SK-N-SH (cell line): Measurements from ENCODE around the gene ZDHHC15. TPM values are rescaled to one million over a fixed set of nuclear protein-coding genes. Genes with fewer than 3 reads are reported as not detected.
"Not testable (repeated sequence)": the region's sequence is repeated elsewhere in the genome, so short reads cannot be mapped to it uniquely, and the experiment has no call there.

Experiments
- CTCF ChIA-PET: fragments of 300-600, 350-600 bp; formaldehyde crosslinking; extraction: SDS; loops from one replicate; lab custom pipeline; 2021; lab: Yijun Ruan, JAX
- POLR2A ChIA-PET: fragments of 350-600 bp; sonication (Branson Sonifier 250); formaldehyde crosslinking; extraction: SDS; loops from one replicate; lab custom pipeline; 2020; ENCODE audit warnings: antibody characterized with exemption, inconsistent platforms; lab: Yijun Ruan, JAX
- DNase-seq: peaks from one replicate; pipeline ENCODE4 v3.0.0; 2012
- H2AFZ ChIP-seq: fragments of 200-600 bp; sonication (generic); 2 replicates; pipeline ENCODE4 v1.8.1; 2016; ENCODE audit warnings: antibody characterized with exemption, mild to moderate bottlenecking, low read depth
- H3F3A ChIP-seq: fragments of 200-600 bp; sonication (generic); replicated peaks from 2 replicates; pipeline ENCODE3; 2016; ENCODE audit warnings: antibody characterized with exemption, mild to moderate bottlenecking; ENCODE audit not compliant: insufficient read depth
- H3K27ac ChIP-seq, 2 experiments: fragments of 200-500 bp in 1 of 2; fragments of 200-600 bp in 1 of 2; sonication (Bioruptor generic) in 1 of 2; sonication (generic), shearing (Covaris generic) in 1 of 2; 2 replicates each; pipeline versions ENCODE4 v1.5.1 to v1.6.1; 2014 to 2016; ENCODE audit warnings: low read depth in 2 of 2, inconsistent platforms in 1 of 2, low read length in 1 of 2, mild to moderate bottlenecking in 1 of 2, mixed read lengths in 1 of 2
- H3K27me3 ChIP-seq: fragments of 200-600 bp; sonication (generic), shearing (Covaris generic); 2 replicates; pipeline ENCODE4 v1.6.1; 2016; ENCODE audit warnings: mixed run types; ENCODE audit not compliant: insufficient read depth
- H3K36me3 ChIP-seq, 2 experiments: fragments of 200-500 bp in 1 of 2; fragments of 200-600 bp in 1 of 2; sonication (Bioruptor generic) in 1 of 2; sonication (generic) in 1 of 2; replicated peaks in 1 of 2; 2 replicates each; pipeline versions ENCODE3 to v1.5.1; 2014 to 2016; ENCODE audit warnings: low read length in 1 of 2, mild to moderate bottlenecking in 1 of 2; ENCODE audit not compliant: insufficient read depth in 2 of 2, control insufficient read depth in 1 of 2
- H3K4me1 ChIP-seq, 2 experiments: fragments of 200-500 bp in 1 of 2; fragments of 200-600 bp in 1 of 2; sonication (Bioruptor generic) in 1 of 2; sonication (generic), shearing (Covaris generic) in 1 of 2; 2 replicates each; pipeline versions ENCODE4 v1.5.1 to v1.6.1; 2014 to 2016; ENCODE audit warnings: low read depth in 1 of 2, low read length in 1 of 2, mixed run types in 1 of 2; ENCODE audit not compliant: insufficient read depth in 2 of 2, control insufficient read depth in 1 of 2
- H3K4me2 ChIP-seq: fragments of 200-600 bp; sonication (generic), shearing (Covaris generic); 2 replicates; pipeline ENCODE4 v1.6.1; 2017; ENCODE audit warnings: mixed run types
- H3K4me3 ChIP-seq, 2 experiments: fragments of 200-500 bp in 1 of 2; fragments of 200-600 bp in 1 of 2; sonication (Bioruptor generic) in 1 of 2; sonication (generic), shearing (Covaris generic) in 1 of 2; 2 replicates each; pipeline versions ENCODE4 v1.5.1 to v1.8.1; 2014 to 2016; ENCODE audit warnings: low read depth in 2 of 2, inconsistent platforms in 1 of 2, low read length in 1 of 2, mild to moderate bottlenecking in 1 of 2, mixed read lengths in 1 of 2, moderate library complexity in 1 of 2
- H3K79me2 ChIP-seq: fragments of 200-600 bp; sonication (generic); 2 replicates; pipeline ENCODE4 v1.8.1; 2017; ENCODE audit warnings: mild to moderate bottlenecking; ENCODE audit not compliant: insufficient read depth
- H3K9ac ChIP-seq: fragments of 200-600 bp; sonication (generic); 2 replicates; pipeline ENCODE4 v1.6.1; 2017; ENCODE audit warnings: mixed run types
- H3K9me2 ChIP-seq: fragments of 200-600 bp; sonication (generic); 2 replicates; pipeline ENCODE4 v1.6.1; 2017; ENCODE audit warnings: mixed run types
- H3K9me3 ChIP-seq: fragments of 200-600 bp; sonication (generic); 2 replicates; pipeline ENCODE4 v1.6.1; 2017; ENCODE audit warnings: mixed run types, mild to moderate bottlenecking, moderate library complexity
- H4K20me1 ChIP-seq: fragments of 200-600 bp; sonication (generic); 2 replicates; pipeline ENCODE4 v1.6.1; 2017; ENCODE audit warnings: mild to moderate bottlenecking, mixed run types; ENCODE audit not compliant: insufficient read depth
- CHD2 ChIP-seq: fragments of 150-350 bp; IDR thresholded peaks from 2 replicates; pipeline ENCODE4 v1.6.1; 2018; ENCODE audit warnings: low read length; ENCODE audit not compliant: partially characterized antibody
- ELF1 ChIP-seq: IDR thresholded peaks from 2 replicates; pipeline ENCODE4 v1.4.0; 2012
- GABPA ChIP-seq: IDR thresholded peaks from 2 replicates; pipeline ENCODE4 v1.4.0; 2012; ENCODE audit warnings: low read depth, mild to moderate bottlenecking
- JUND ChIP-seq: IDR thresholded peaks from 2 replicates; pipeline ENCODE4 v1.4.0; 2012
- NRF1 ChIP-seq: IDR thresholded peaks from 2 replicates; pipeline ENCODE4 v1.6.1; 2012; ENCODE audit warnings: low read depth, mild to moderate bottlenecking, low read length
- PBX3 ChIP-seq: IDR thresholded peaks from 2 replicates; pipeline ENCODE4; 2012
- SMC3 ChIP-seq: IDR thresholded peaks from 2 replicates; pipeline ENCODE4 v1.6.1; 2012; ENCODE audit warnings: low read depth, low read length, improper control_type of control experiment
- TCF12 ChIP-seq: IDR thresholded peaks from 2 replicates; pipeline ENCODE4 v1.4.0; 2012
- WGBS: methylation state at CpG from one replicate; pipeline ENCODE4 v1.1.6; 2017; ENCODE audit warnings: low lambda C conversion rate; 5-methylcytosine and 5-hydroxymethylcytosine counted together
- polyA plus RNA-seq, 3 experiments: library from polyadenylated mRNA; depleted of rRNA; stranded (reverse); fragments of >200 nt; gene quantifications; 2 replicates each; pipeline ENCODE4 v1.2.3, GENCODE V29; 2012
- TF ChIP-seq, protein P1 (sequence below): fragments of 150-350 bp; IDR thresholded peaks from 2 replicates; pipeline ENCODE4 v1.6.1; 2017; ENCODE audit warnings: antibody characterized with exemption, low read length, low read depth, borderline replicate concordance

ZDHHC15 gene
- polyA plus RNA-seq, 1 of the 3 experiments (the other 2 are of a cell fraction), result 0.02 TPM

DNA sequence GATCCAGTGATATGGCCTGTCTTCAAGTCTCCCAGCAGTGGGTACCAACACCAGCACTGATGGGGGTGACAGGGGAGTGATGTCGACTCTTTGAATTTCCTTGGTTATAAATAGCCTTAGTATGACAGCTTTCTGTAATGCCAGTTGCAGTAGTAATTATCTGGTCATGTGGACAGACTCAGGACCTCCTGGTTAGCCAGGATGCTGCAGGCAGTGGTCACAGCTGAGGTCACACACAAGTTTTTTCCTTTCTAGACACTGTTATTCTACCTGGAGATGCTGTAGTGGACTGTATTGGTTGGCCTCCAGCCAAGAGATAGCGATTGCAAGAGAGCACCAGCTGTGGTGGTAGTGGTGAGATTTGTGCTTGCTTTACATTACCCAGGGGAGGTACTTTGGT, 185.3 kb downstream of the ZDHHC15 start:
- H2AFZ ChIP-seq, result no peak overlapping the region
- H3K9ac ChIP-seq, result no peak overlapping the region
- H3K27me3 ChIP-seq, result no peaks in the 10 kb centered on the region
- no peaks in the 10 kb centered on the region for H3K4me1 ChIP-seq
- H3K27ac ChIP-seq, result no peak overlapping the region
- ChIA-PET CTCF (no interaction called here), POLR2A (no interaction called here)
- no peaks in the 10 kb centered on the region for H3K36me3 ChIP-seq
- no peaks in the 10 kb centered on the region for H4K20me1 ChIP-seq
- TF ChIP-seq PBX3, result no peak
- no peak for TF ChIP-seq ELF1
- no peak for TF ChIP-seq JUND
- no peak overlapping the region for H3K4me3 ChIP-seq
- H3K9me2 ChIP-seq, result no peaks in the 10 kb centered on the region
- no peak for DNase-seq
- H3K9me3 ChIP-seq, result no peaks in the 10 kb centered on the region
- H3K79me2 ChIP-seq, result no peaks in the 10 kb centered on the region
- WGBS, result 0% methylated on average over 2 of the region's 2 CpGs
- no peak overlapping the region for H3K4me2 ChIP-seq
- no peaks in the 10 kb centered on the region for H3F3A ChIP-seq

DNA sequence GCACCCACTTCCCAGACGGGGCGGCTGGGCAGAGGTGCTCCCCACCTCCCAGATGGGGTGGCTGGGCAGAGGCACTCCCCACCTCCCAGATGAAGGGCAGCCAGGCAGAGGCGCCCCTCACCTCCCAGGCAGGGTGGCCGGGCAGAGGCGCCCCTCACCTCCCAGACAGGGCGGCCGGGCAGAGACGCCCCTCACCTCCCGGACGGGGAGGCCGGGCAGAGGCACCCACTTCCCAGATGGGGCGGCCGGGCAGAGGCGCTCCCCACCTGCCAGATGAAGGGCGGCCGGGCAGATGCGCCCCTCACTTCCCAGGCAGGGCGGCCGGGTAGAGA, 187.7 kb downstream of the ZDHHC15 start:
- no peaks in the 10 kb centered on the region for H3K4me1 ChIP-seq
- no peaks in the 10 kb centered on the region for H3K9me2 ChIP-seq
- ChIA-PET POLR2A (no interaction called here), CTCF (no interaction called here)
- DNase-seq, result no peak
- no peak overlapping the region for H3K4me3 ChIP-seq
- no peak overlapping the region for H3K9ac ChIP-seq
- H3K79me2 ChIP-seq, result no peaks in the 10 kb centered on the region
- no peaks in the 10 kb centered on the region for H3K27me3 ChIP-seq
- H3K4me2 ChIP-seq, result no peak overlapping the region
- WGBS, result no CpG with 5 or more reads among the region's 19 CpGs
- no peaks in the 10 kb centered on the region for H4K20me1 ChIP-seq
- no peak overlapping the region for H3K27ac ChIP-seq
- H2AFZ ChIP-seq, result no peak overlapping the region
- TF ChIP-seq TCF12 (no peak), NRF1 (no peak), SMC3 (no peak)
- H3F3A ChIP-seq, result no peaks in the 10 kb centered on the region
- no peaks in the 10 kb centered on the region for H3K36me3 ChIP-seq
- no peaks in the 10 kb centered on the region for H3K9me3 ChIP-seq

DNA sequence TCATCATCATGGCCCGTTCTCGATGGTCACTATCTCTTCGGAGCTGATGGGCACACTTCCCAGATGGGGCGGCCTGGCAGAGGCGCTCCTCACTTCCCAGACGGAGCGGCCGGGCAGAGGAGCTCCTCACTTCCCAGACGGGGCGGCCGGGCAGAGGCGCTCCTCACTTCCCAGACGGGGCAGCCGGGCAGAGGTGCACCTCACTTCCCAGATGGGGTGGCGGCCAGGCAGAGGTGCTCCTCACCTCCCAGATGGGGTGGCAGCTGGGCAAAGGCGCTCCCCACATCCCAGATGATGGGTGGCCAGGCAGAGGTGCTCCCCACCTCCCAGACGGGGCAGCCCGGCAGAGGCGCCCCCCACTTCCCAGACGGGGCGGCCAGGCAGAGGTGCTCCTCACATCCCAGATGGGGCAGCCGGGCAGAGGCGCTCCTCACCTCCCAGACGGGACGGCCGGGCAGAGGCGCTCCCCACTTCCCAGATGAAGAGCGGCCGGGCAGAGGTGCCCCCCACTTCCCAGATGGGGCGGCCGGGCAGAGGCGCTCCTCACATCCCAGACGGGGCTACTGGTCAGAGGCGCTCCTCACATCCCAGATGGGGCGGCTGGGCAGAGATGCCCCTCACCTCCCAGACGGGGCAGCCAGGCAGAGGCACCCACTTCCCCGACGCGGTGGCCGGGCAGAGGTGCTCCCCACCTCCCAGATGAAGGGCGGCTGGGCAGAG, 188.3 kb downstream of the ZDHHC15 start:
- POLR2A ChIA-PET, H3K9me2 ChIP-seq, H3K4me3 ChIP-seq, H3F3A ChIP-seq, H3K36me3 ChIP-seq, H4K20me1 ChIP-seq, CTCF ChIA-PET, H2AFZ ChIP-seq, DNase-seq, H3K4me2 ChIP-seq, H3K79me2 ChIP-seq, H3K27me3 ChIP-seq, H3K27ac ChIP-seq, H3K9me3 ChIP-seq, H3K4me1 ChIP-seq, H3K9ac ChIP-seq: not testable (repeated sequence)
- WGBS, result 82% methylated on average over 13 of the region's 41 CpGs

GRCh38 chrX:75327607-75328006, 195.2 kb downstream of the ZDHHC15 start:
- no peaks in the 10 kb centered on the region for H3K9me2 ChIP-seq
- H3K9me3 ChIP-seq, result no peaks in the 10 kb centered on the region
- H3K9ac ChIP-seq, result no peak overlapping the region
- POLR2A ChIA-PET, result no interaction called here
- no peaks in the 10 kb centered on the region for H3K4me1 ChIP-seq
- TF ChIP-seq, protein P1, sequence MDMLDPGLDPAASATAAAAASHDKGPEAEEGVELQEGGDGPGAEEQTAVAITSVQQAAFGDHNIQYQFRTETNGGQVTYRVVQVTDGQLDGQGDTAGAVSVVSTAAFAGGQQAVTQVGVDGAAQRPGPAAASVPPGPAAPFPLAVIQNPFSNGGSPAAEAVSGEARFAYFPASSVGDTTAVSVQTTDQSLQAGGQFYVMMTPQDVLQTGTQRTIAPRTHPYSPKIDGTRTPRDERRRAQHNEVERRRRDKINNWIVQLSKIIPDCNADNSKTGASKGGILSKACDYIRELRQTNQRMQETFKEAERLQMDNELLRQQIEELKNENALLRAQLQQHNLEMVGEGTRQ, result no peak
- TF ChIP-seq GABPA (no peak), CHD2 (no peak), PBX3 (no peak)
- TF ChIP-seq, all 33 proteins: peak for 0
- Histone ChIP-seq H4K20me1 (no peaks in the 10 kb centered on the region), H3K79me2 (no peaks in the 10 kb centered on the region), H3K4me3 (no peak overlapping the region), H3K4me2 (no peak overlapping the region), H3K27ac (no peak overlapping the region), H2AFZ (no peak overlapping the region), H3F3A (no peaks in the 10 kb centered on the region), H3K27me3 (no peaks in the 10 kb centered on the region), H3K36me3 (peaks cover 8 to 19% of the 10 kb centered on the region in 2 experiments)
- 49% methylated on average over 6 of the region's 16 CpGs for WGBS
- CTCF ChIA-PET, result no interaction called here
- no peak for DNase-seq
